ENCODE measurements around the gene PPP1R13B. TPM values are rescaled to one million over a fixed set of nuclear protein-coding genes. Genes with fewer than 3 reads are reported as not detected.

Gene PPP1R13B
- total RNA-seq, 1 experiment from 2014 or later, result 19.0 TPM

GRCh38 chr14:103700753-103701490, 146.5 kb downstream of the PPP1R13B start:
- peaks cover 32% of the 10 kb centered on the region for H3K4me1 ChIP-seq (ENCODE audit: control insufficient read depth, insufficient read depth, low read length)
- ChIA-PET CTCF (no interaction called here), POLR2A (no interaction called here)
- intact Hi-C loops (cut with micrococcal nuclease; ENCODE audit: unreplicated experiment), result no loop called here
- H3K27ac ChIP-seq (ENCODE audit: low read length), result no peak overlapping the region
- H3K27me3 ChIP-seq (ENCODE audit: control insufficient read depth, insufficient read depth, low read length), result no peaks in the 10 kb centered on the region
- ATAC-seq, result no peak
- in situ Hi-C loops (cut with HindIII; ENCODE audit: low pct_unique_long_range_greater_than_20kb, low sequenced_read_pairs), result no loop called here
- H3K4me3 ChIP-seq (ENCODE audit: low read depth in 2 of 2, low read length in 2 of 2), result no peak overlapping the region
- H3K36me3 ChIP-seq (ENCODE audit: control insufficient read depth, insufficient read depth, low read length), result no peaks in the 10 kb centered on the region
- TF ChIP-seq TCF7L2 (IDR thresholded peaks at IDR 0.05; ENCODE audit: low read depth, low read length) (no peak), CTCF (IDR thresholded peaks at IDR 0.05) (no peak), POLR2AphosphoS5 (IDR thresholded peaks at IDR 0.05; ENCODE audit: low read depth, low read length) (no peak), REST (IDR thresholded peaks at IDR 0.05; ENCODE audit: insufficient read depth in 1 of 2, low read depth in 2 of 2, low read length in 1 of 2) (no peak), SIN3A (IDR thresholded peaks at IDR 0.05; ENCODE audit: borderline replicate concordance, insufficient read depth, low read depth, low read length) (no peak)
- no TSS peak for BruUV-seq (replicated peaks)
- no peak for DNase-seq (ENCODE audit: low read depth, low spot score)
- H3K9me3 ChIP-seq (ENCODE audit: control insufficient read depth, insufficient read depth, low read depth, low read length), result no peaks in the 10 kb centered on the region

- in situ Hi-C loops (cut with HindIII; ENCODE audit: low pct_unique_long_range_greater_than_20kb, low sequenced_read_pairs), result no loop called here
- Histone ChIP-seq H3K4me1 (ENCODE audit: control insufficient read depth, insufficient read depth, low read length) (peaks cover 38% of the 10 kb centered on the region), H3K36me3 (ENCODE audit: control insufficient read depth, insufficient read depth, low read length) (no peaks in the 10 kb centered on the region), H3K9me3 (ENCODE audit: control insufficient read depth, insufficient read depth, low read depth, low read length) (no peaks in the 10 kb centered on the region), H3K4me3 (ENCODE audit: low read depth in 2 of 2, low read length in 2 of 2) (no peak overlapping the region), H3K27ac (ENCODE audit: low read length) (no peak overlapping the region), H3K27me3 (ENCODE audit: control insufficient read depth, insufficient read depth, low read length) (no peaks in the 10 kb centered on the region)
- POLR2A ChIA-PET, result no interaction called here
- DNase-seq (ENCODE audit: low read depth, low spot score), result no peak
- TF ChIP-seq SIN3A (IDR thresholded peaks at IDR 0.05; ENCODE audit: borderline replicate concordance, insufficient read depth, low read depth, low read length), result no peak
- no peak for TF ChIP-seq CTCF (IDR thresholded peaks at IDR 0.05)
- TF ChIP-seq POLR2AphosphoS5 (IDR thresholded peaks at IDR 0.05; ENCODE audit: low read depth, low read length), result no peak
- no peak for TF ChIP-seq REST (IDR thresholded peaks at IDR 0.05; ENCODE audit: insufficient read depth in 1 of 2, low read depth in 2 of 2, low read length in 1 of 2)
- TF ChIP-seq TCF7L2 (IDR thresholded peaks at IDR 0.05; ENCODE audit: low read depth, low read length), result no peak
- BruUV-seq (replicated peaks), result no TSS peak
- CTCF ChIA-PET, result no interaction called here
- intact Hi-C loops (cut with micrococcal nuclease; ENCODE audit: unreplicated experiment), result no loop called here
- ATAC-seq, result peak; percentile 4; the same call in 1 of the 2 replicates
Measured at GRCh38 chr14:103699901-103700752, 147.2 kb downstream of the PPP1R13B start.
